UCSD-AML1 (cell line): ENCODE data around the gene CFAP20.

Source experiments
- DNase-seq: peaks from one replicate; lab custom pipeline; 2025; ENCODE audit not compliant: unreplicated experiment; lab: John Stamatoyannopoulos, UW

CFAP20 gene

GRCh38 chr16:58129097-58129936 is at the start of gene CFAP20:
TSS of gene CFAP20 (minus strand) at chr16:58129381. CDS start at chr16:58129115, 266 bp downstream.
- peak; percentile 99 for DNase-seq

GRCh38 chr16:58177353-58177710 is 48.2 kb upstream of the CFAP20 start:
- DNase-seq = no peak

- DNase-seq = no peak
Measured at GRCh38 chr16:58176608-58177352, 47.6 kb upstream of the CFAP20 start.

GRCh38 chr16:58170223-58170622 is 41.0 kb upstream of the CFAP20 start:
- no peak for DNase-seq

- DNase-seq = no peak
Measured at GRCh38 chr16:58160855-58161254, 31.7 kb upstream of the CFAP20 start.

GRCh38 chr16:58158725-58159124 is 29.5 kb upstream of the CFAP20 start:
- DNase-seq = no peak

- DNase-seq = no peak
Measured at GRCh38 chr16:58157951-58158540, 28.9 kb upstream of the CFAP20 start.

GRCh38 chr16:58157239-58157638 is 28.1 kb upstream of the CFAP20 start:
- no peak for DNase-seq

- DNase-seq = no peak
Measured at GRCh38 chr16:58155839-58156238, 26.7 kb upstream of the CFAP20 start.

- DNase-seq = no peak
Measured at GRCh38 chr16:58154345-58154744, 25.2 kb upstream of the CFAP20 start.

- no peak for DNase-seq
Measured at GRCh38 chr16:58152246-58152868, 23.2 kb upstream of the CFAP20 start.

GRCh38 chr16:58148526-58148925 is 19.3 kb upstream of the CFAP20 start:
- DNase-seq = no peak

- no peak for DNase-seq
Measured at GRCh38 chr16:58148099-58148498, 18.9 kb upstream of the CFAP20 start.

- DNase-seq = no peak
Measured at GRCh38 chr16:58138852-58139251, 9.7 kb upstream of the CFAP20 start.

- DNase-seq = no peak
Measured at GRCh38 chr16:58137581-58137980, 8.4 kb upstream of the CFAP20 start.

- no peak for DNase-seq
Measured at GRCh38 chr16:58128711-58129096, 477 bp downstream of the CFAP20 start.

- DNase-seq = no peak
Measured at GRCh38 chr16:58128181-58128631, 975 bp downstream of the CFAP20 start.

GRCh38 chr16:58127634-58128033 is 1.5 kb downstream of the CFAP20 start:
- DNase-seq = no peak

GRCh38 chr16:58127033-58127556 is 2.1 kb downstream of the CFAP20 start:
- DNase-seq = no peak

GRCh38 chr16:58126451-58126961 is 2.7 kb downstream of the CFAP20 start:
- no peak for DNase-seq

- DNase-seq = no peak
Measured at GRCh38 chr16:58125781-58126335, 3.3 kb downstream of the CFAP20 start.
